ENCODE measurements around the gene CNP. TPM values are rescaled to one million over a fixed set of nuclear protein-coding genes. Genes with fewer than 3 reads are reported as not detected.

CNP gene
- total and polyA plus RNA-seq, 2 of the 8 experiments (the other 6 are each of a cell fraction or from before 2014, with no cell fraction given) = 21.9 to 60.6 TPM

- TF ChIP-seq BRCA1 (IDR thresholded peaks at IDR 0.05; ENCODE audit: low read depth, low read length) (no peak), RBBP5 (IDR thresholded peaks at IDR 0.05; ENCODE audit: borderline replicate concordance, low read depth, low read length) (peak; percentile 50; the same call in 1 of the 2 replicates), MAX (IDR thresholded peaks at IDR 0.05) (peak; percentile 83), TAF1 (IDR thresholded peaks at IDR 0.05; ENCODE audit: low read depth, low read length) (peak; percentile 21; the same call in 1 of the 2 replicates), TEAD4 (IDR thresholded peaks at IDR 0.05; ENCODE audit: low read depth, low read length) (peak; percentile 85)
These were observed 47.3 kb upstream of the CNP start (continued) for GRCh38 chr17:41919165-41919817.

Measured in H1 (cell line).